ENCODE data around the gene CNTN4.

The CNTN4 gene

DNA sequence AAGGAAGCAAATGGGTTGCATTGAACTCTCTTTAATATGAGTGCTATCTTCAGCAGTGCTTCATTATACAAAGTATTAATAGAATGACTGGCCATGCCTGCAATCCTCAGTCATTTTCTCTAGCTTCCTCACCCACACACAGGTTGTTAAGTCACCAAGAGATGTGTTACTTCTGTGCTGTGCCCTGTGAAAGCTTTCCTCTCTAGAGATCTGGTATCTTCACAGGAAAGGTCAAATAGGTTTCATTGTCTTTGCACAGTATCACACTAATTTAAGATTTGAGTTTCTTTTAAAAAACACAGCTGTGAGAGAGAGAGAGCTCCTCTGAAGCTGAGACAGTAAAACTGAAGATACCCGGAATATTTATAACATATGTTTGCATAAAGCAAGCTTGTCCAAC lies 278.6 kb downstream of the CNTN4 start:
- Histone ChIP-seq H3K79me2 (ENCODE audit: insufficient read depth, low read length) (no peaks in the 10 kb centered on the region), H3K9ac (ENCODE audit: low read depth, low read length) (no peak overlapping the region), H3K4me1 (ENCODE audit: insufficient read depth, low read length) (no peaks in the 10 kb centered on the region), H3K27ac (ENCODE audit: low read length) (no peak overlapping the region), H2AFZ (ENCODE audit: low read depth, low read length) (no peak overlapping the region), H3K4me3 (ENCODE audit: low read depth in 1 of 2, low read length in 2 of 2) (no peak overlapping the region), H3K27me3 (ENCODE audit: insufficient read depth, low read length, poor library complexity) (no peaks in the 10 kb centered on the region), H3K4me2 (ENCODE audit: insufficient read depth, low read length) (no peak overlapping the region), H3K36me3 (ENCODE audit: insufficient read depth, low read length) (no peaks in the 10 kb centered on the region), H4K20me1 (ENCODE audit: insufficient read depth, low read length) (no peaks in the 10 kb centered on the region), H3K9me3 (ENCODE audit: insufficient read depth, low read length, severe bottlenecking) (no peaks in the 10 kb centered on the region)
- ATAC-seq (ENCODE audit: insufficient read depth, low read depth) (no peak), DNase-seq (no peak)
- no peak for TF ChIP-seq EZH2 (IDR thresholded peaks at IDR 0.05; ENCODE audit: borderline replicate concordance, low read depth, low read length, severe bottlenecking)
- TF ChIP-seq, protein P1, sequence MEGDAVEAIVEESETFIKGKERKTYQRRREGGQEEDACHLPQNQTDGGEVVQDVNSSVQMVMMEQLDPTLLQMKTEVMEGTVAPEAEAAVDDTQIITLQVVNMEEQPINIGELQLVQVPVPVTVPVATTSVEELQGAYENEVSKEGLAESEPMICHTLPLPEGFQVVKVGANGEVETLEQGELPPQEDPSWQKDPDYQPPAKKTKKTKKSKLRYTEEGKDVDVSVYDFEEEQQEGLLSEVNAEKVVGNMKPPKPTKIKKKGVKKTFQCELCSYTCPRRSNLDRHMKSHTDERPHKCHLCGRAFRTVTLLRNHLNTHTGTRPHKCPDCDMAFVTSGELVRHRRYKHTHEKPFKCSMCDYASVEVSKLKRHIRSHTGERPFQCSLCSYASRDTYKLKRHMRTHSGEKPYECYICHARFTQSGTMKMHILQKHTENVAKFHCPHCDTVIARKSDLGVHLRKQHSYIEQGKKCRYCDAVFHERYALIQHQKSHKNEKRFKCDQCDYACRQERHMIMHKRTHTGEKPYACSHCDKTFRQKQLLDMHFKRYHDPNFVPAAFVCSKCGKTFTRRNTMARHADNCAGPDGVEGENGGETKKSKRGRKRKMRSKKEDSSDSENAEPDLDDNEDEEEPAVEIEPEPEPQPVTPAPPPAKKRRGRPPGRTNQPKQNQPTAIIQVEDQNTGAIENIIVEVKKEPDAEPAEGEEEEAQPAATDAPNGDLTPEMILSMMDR (IDR thresholded peaks at IDR 0.05; ENCODE audit: borderline replicate concordance, extremely low read depth, low read length, poor library complexity, severe bottlenecking), result no peak

DNA sequence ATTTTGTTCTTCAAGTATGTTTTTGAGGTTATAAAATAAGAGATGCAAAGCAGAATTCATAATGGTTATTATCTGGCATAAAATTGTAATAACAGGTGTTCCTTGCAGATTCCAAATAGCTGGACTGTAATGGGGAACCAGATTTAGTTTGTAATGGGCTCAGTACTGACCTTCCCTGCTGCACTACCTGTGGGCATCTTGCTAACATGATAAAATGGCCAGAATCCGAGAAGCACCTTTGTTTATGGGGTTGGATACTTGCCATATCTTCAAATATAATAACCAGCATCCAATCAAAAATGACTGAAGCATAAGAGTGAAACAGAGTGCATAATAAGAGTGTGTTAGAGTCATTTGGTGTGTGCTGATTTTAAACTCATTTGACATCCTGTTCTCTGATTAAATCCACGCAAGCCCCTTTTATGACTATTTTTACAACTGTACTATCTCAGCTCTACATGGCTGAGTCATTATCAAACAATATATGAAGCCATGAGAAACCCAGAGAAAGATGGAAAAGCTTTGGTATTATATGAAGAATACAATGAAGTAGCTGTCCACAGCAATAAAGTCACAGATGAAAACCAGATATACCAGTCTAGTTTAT lies 292.4 kb downstream of the CNTN4 start:
- H2AFZ ChIP-seq (ENCODE audit: low read depth, low read length), result no peak overlapping the region
- H3K4me3 ChIP-seq (ENCODE audit: low read depth in 1 of 2, low read length in 2 of 2), result no peak overlapping the region
- H4K20me1 ChIP-seq (ENCODE audit: insufficient read depth, low read length), result no peaks in the 10 kb centered on the region
- H3K27me3 ChIP-seq (ENCODE audit: insufficient read depth, low read length, poor library complexity), result no peaks in the 10 kb centered on the region
- no peak overlapping the region for H3K9ac ChIP-seq (ENCODE audit: low read depth, low read length)
- ATAC-seq (ENCODE audit: insufficient read depth, low read depth), result no peak
- no peak for TF ChIP-seq EZH2 (IDR thresholded peaks at IDR 0.05; ENCODE audit: borderline replicate concordance, low read depth, low read length, severe bottlenecking)
- TF ChIP-seq, protein P1 (IDR thresholded peaks at IDR 0.05; ENCODE audit: borderline replicate concordance, extremely low read depth, low read length, poor library complexity, severe bottlenecking), result no peak
- no peaks in the 10 kb centered on the region for H3K4me1 ChIP-seq (ENCODE audit: insufficient read depth, low read length)
- H3K79me2 ChIP-seq (ENCODE audit: insufficient read depth, low read length), result no peaks in the 10 kb centered on the region
- no peak overlapping the region for H3K4me2 ChIP-seq (ENCODE audit: insufficient read depth, low read length)
- H3K9me3 ChIP-seq (ENCODE audit: insufficient read depth, low read length, severe bottlenecking), result no peaks in the 10 kb centered on the region
- DNase-seq, result no peak
- H3K27ac ChIP-seq (ENCODE audit: low read length), result no peak overlapping the region
- H3K36me3 ChIP-seq (ENCODE audit: insufficient read depth, low read length), result no peaks in the 10 kb centered on the region

DNA sequence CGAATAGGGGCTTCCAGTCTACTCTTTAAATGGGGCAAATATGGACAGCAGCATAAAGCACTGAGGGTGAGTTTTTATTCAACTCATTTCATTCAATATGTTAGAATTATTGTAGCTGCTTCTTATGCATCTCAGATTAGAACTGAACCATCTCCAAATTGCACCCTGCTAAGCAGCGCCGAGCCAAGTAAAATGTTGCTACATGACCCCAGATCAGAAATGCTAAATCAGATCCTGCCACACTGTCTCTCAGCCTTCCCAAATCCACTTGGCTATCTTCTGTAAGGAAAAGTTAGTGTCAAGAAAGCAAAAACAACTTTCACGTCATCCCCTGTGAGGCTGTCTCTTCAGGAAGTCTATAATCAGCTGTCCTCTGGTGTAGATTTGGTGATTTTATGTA lies 293.2 kb downstream of the CNTN4 start:
- Histone ChIP-seq H3K4me3 (ENCODE audit: low read depth in 1 of 2, low read length in 2 of 2) (no peak overlapping the region), H3K36me3 (ENCODE audit: insufficient read depth, low read length) (no peaks in the 10 kb centered on the region), H3K9ac (ENCODE audit: low read depth, low read length) (no peak overlapping the region), H3K4me1 (ENCODE audit: insufficient read depth, low read length) (no peaks in the 10 kb centered on the region), H3K9me3 (ENCODE audit: insufficient read depth, low read length, severe bottlenecking) (no peaks in the 10 kb centered on the region), H3K27me3 (ENCODE audit: insufficient read depth, low read length, poor library complexity) (no peaks in the 10 kb centered on the region), H2AFZ (ENCODE audit: low read depth, low read length) (no peak overlapping the region), H3K79me2 (ENCODE audit: insufficient read depth, low read length) (no peaks in the 10 kb centered on the region), H3K27ac (ENCODE audit: low read length) (no peak overlapping the region), H4K20me1 (ENCODE audit: insufficient read depth, low read length) (no peaks in the 10 kb centered on the region), H3K4me2 (ENCODE audit: insufficient read depth, low read length) (no peak overlapping the region)
- DNase-seq (no peak), ATAC-seq (ENCODE audit: insufficient read depth, low read depth) (no peak)
- no peak for TF ChIP-seq EZH2 (IDR thresholded peaks at IDR 0.05; ENCODE audit: borderline replicate concordance, low read depth, low read length, severe bottlenecking)
- TF ChIP-seq, protein P1 (IDR thresholded peaks at IDR 0.05; ENCODE audit: borderline replicate concordance, extremely low read depth, low read length, poor library complexity, severe bottlenecking), result no peak

Measured in DND-41 (cell line).